Ramos (cell line): ENCODE data around the gene ARHGAP42.
"Not testable (repeated sequence)": the region's sequence is repeated elsewhere in the genome, so short reads cannot be mapped to it uniquely, and the experiment has no call there.

ENCODE experiments used
- in situ Hi-C: fragments of 300-500 bp; cut with MboI; formaldehyde crosslinking; loops from one replicate; pipeline ENCODE4 v1.14.3; 2022; ENCODE audit warnings: low sequenced_read_pairs; ENCODE audit not compliant: unreplicated experiment

ARHGAP42 gene

GRCh38 chr11:100719362-100719761 lies 32.3 kb downstream of the ARHGAP42 start:
- in situ Hi-C loops = no loop called here

DNA sequence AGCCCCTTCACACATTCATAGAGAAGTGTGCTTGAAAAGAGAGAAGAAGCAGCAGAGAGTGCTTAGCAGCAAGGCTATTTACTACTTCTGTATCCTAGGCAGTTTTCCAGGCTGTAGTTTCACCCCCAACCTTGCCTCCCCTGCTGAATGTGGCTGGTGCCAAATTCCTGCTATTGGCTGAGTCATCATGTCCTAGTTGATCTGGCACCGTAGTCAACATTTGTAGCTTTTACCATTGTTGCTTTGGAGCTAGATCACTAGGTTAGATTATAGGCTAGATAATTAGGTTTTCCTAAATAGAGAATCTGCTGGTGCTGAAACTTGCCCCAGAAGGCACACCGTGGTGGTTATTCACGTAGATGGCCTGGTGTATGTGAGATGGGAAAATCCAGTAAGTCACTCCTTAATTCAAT lies 32.7 kb downstream of the ARHGAP42 start:
- in situ Hi-C loops = no loop called here

GRCh38 chr11:100726680-100727079 lies 39.6 kb downstream of the ARHGAP42 start:
- in situ Hi-C loops = no loop called here

GRCh38 chr11:100727410-100727809 lies 40.3 kb downstream of the ARHGAP42 start:
- in situ Hi-C loops = no loop called here

DNA sequence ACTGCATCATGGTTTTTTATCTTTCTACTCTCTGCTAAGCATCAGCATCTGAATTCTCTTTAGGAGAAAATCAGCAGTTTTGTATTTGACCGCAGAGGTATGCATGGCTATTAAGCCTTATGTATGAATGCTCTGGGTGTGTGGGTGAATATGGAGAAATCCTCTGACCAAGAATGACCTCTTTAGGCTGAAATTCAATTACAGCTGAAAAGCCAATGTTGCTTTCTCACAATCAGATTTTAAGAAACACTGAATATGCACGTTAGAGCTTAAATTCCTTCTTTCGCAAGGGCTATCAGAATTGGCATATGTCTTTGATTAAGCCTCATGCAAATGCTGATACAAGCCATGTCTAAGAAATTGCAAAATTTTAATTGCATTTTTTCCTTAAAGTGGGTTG lies 43.2 kb downstream of the ARHGAP42 start:
- in situ Hi-C loops = no loop called here

GRCh38 chr11:100731471-100731870 lies 44.4 kb downstream of the ARHGAP42 start:
- in situ Hi-C loops = no loop called here

DNA sequence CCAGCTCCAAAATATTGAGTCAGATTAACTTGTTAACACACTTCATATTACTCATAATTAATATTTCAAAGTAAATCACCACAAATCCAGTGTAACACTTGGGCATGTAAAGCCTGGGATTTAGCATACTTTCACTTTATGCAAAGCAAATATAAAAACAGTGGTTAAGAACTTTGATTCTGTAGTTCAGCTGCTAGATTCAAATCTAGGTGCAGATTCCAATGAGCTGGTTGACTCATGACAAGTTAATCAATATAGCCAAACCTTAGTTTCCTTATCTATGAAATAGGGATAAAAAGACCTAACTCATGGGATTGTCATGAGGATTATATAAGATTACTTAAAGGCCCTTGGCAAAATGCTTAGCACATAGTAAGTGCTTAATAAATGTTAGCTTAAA lies 45.9 kb downstream of the ARHGAP42 start:
- in situ Hi-C loops = no loop called here

GRCh38 chr11:100734743-100735527 lies 47.8 kb downstream of the ARHGAP42 start:
- in situ Hi-C loops = no loop called here

DNA sequence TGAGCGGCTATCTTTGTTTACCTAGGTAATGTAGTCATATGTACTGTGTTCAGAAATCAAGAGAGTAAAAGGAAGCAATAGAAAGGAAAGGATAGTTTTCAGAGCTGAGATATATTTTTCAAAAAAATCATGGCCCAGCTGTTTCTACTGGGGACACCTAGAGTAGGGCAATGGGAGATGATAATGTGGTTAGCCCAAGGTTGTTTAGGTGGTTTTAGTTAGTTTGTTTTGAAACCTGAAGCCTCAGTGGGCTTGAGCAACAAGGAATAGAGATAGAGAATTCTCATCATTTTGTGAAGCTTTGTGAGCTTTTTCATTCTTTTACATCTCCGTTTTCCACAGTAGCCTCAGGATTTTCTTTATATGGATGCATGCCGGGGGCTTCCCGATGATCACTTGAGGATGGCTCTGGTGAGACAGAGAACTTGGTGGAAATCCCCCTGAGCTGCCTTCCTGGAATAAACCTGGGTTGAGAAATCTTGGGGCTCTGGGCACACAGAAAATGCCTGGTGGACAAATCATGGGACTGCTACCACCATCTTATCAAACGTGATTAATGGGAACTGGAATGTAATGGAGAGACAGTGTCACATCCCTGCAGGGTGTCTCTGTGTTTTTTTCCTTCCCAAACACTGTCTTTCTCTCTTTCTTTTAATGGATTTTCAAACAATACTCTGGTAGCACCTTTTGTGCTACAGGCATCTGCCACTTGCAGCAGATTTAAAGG lies 49.0 kb downstream of the ARHGAP42 start:
- in situ Hi-C loops = no loop called here

GRCh38 chr11:100738701-100739270 lies 51.7 kb downstream of the ARHGAP42 start:
- in situ Hi-C loops = no loop called here

- in situ Hi-C loops = no loop called here
Observed at GRCh38 chr11:100739666-100740065, 52.6 kb downstream of the ARHGAP42 start.

DNA sequence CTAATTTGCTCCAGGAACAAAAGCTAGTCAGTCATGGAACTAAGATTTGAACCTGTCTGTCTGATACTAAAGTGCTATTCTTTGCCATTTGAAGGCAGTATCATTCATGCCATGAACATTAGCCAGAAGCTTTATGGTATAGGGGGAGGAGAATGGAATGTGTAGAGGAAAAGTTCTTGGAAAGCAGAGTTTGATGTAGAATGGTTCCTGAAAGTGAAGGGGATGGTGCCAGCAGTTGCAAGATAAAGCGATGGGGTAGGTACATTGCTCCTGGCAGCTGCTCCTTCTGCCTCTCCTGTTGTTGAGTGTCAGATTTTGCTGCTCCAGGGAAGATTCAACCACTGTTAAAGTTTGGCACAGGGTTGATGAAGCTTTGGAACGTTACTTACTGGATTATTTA lies 53.4 kb downstream of the ARHGAP42 start:
- in situ Hi-C loops = no loop called here

GRCh38 chr11:100741866-100742625 lies 55.0 kb downstream of the ARHGAP42 start:
- in situ Hi-C loops = no loop called here

- in situ Hi-C loops = no loop called here
Observed at GRCh38 chr11:100746448-100746847, 59.4 kb downstream of the ARHGAP42 start.

DNA sequence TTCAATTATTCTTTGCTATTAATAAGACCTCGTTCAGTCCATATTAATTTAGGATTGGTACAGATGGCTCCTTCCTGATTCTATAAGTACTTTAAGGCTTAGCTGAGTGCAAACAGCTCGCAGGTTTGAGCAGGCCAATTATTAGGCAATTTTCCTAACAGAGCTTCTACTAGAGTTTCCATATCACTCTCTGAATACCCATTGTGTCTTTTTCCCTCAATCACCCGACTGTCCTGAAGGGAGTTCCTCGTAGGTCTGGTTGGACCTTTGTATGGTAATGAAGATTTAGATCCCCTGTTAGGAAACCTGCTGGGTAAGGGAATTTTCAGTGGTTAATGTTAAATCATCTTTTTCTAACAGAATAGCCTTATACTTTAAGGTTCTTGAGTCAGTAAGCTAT lies 61.1 kb downstream of the ARHGAP42 start:
- in situ Hi-C loops = no loop called here

DNA sequence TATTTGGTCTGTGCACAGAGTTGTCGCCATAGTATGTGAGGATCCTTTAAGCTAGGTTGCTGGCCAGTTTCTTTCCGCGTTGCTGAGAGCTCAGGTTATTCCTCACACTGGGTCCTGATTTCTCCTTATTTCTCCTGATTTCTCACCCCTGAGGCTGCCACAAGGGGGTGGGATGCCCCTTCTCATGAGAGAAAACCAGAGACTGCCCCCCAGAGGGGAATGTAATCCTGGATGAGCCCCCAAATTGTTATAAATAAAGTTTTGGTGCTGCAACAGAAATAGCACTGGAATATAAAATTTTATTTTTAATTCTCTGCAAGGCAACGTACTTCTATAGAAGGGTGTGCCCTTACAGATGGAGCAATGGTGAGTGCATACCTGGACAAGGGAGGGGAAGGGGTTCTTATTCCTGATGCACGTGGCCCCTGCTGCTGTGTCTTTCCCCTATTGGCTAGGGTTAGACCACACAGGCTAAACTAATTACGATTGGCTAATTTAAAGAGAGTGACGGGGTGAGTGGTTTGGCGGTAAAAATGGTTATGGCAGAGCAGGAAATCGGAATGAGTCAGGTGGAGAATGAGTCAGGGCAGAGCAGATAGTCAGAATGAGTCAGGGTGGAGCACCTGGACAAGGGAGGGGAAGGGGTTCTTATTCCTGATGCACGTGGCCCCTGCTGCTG lies 62.9 kb downstream of the ARHGAP42 start:
- in situ Hi-C loops = not testable (repeated sequence)

DNA sequence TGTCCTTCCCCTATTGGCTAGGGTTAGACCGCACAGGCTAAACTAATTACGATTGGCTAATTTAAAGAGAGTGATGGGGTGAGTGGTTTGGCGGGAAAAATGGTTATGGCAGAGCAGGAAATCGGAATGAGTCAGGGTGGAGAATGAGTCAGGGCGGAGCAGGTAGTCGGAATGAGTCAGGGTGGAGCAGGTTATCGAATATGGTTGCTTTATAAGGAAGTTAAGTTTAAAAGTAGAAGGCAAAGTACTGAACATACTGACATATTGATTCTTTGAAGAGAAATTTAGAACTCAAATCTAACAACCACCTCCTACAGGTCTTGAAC lies 63.4 kb downstream of the ARHGAP42 start:
- in situ Hi-C loops = not testable (repeated sequence)

GRCh38 chr11:100752371-100753171 lies 65.5 kb downstream of the ARHGAP42 start:
- in situ Hi-C loops = no loop called here

DNA sequence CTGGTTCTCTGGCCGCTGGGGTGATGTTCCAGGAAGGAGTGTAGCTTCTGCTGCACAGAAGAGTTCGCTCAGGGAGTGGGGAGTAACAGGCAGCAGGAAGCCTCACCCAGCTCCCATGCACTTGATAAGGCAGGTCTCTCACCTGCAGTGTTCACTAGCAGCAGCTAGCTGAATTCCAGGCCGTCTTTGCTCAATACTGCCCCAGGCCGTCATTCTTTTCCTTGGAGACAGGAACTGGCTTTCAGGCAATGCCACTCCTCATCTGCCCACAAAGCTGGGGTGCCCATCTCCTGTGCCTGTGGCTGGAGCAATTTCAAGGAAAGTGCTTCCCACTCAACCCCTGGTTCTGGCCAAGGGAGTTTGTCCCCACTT lies 66.1 kb downstream of the ARHGAP42 start:
- in situ Hi-C loops = no loop called here

DNA sequence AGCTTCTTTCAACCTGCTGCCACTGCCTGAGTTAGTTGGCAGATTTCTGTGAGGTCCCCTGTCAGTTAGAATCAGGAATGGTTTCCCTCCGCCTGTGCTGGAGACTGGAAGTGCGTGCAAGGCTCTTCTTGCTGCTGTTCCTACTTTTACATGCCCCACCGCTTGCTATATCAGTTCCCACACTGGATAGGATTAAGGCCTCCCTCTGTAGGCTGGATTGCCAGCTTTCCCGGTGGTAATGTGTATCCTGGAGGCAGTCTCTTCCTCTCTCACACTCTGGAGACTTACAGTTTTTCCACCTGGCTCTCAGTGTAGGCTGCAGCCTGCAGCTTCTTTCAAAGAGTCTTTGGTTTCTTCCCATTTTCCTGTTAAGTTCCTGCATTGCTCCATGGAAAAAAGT lies 66.5 kb downstream of the ARHGAP42 start:
- in situ Hi-C loops = no loop called here
